Right lobe of liver (tissue), 4 donors: ENCODE results near the gene KRT85.

ENCODE experiments used
- CTCF ChIP-seq, 4 donors: fragments of 200-600 bp in 3 of 4; fragments of 450-650 bp in 1 of 4; IDR thresholded peaks; one replicate each; pipeline versions ENCODE4 v1.5.1 to v1.8.0; 2016 to 2022; ENCODE audit warnings: antibody characterized with exemption in 4 of 4, mild to moderate bottlenecking in 2 of 4
- POLR2A ChIP-seq: fragments of 450-650 bp; IDR thresholded peaks from one replicate; pipeline ENCODE4 v1.6.1; 2017; ENCODE audit warnings: antibody characterized with exemption, mild to moderate bottlenecking
- donor health status: DM: no; HTN: no; CAD: no.
- donor health status: DM: no; HTN: no; CAD: no.
- donor health status: DM: no; HTN: yes; CAD: no.

- TF ChIP-seq CTCF (IDR thresholded peaks at IDR 0.05), result peak; percentile 27 to 49 (median 36)
- TF ChIP-seq POLR2A, result no peak
Measured at GRCh38 chr12:52390739-52391617, 23.7 kb upstream of the KRT85 start.
